ENCODE measurements around the gene KLHDC8A.
A peak's percentile ranks its signal among the peaks of the same experiment; 100 is the strongest.
"Not testable (repeated sequence)": the region's sequence is repeated elsewhere in the genome, so short reads cannot be mapped to it uniquely, and the experiment has no call there.

Gene KLHDC8A, protein sequence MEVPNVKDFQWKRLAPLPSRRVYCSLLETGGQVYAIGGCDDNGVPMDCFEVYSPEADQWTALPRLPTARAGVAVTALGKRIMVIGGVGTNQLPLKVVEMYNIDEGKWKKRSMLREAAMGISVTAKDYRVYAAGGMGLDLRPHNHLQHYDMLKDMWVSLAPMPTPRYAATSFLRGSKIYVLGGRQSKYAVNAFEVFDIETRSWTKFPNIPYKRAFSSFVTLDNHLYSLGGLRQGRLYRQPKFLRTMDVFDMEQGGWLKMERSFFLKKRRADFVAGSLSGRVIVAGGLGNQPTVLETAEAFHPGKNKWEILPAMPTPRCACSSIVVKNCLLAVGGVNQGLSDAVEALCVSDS

GRCh38 chr1:205356440-205357139 lies at the start of gene KLHDC8A:
Gene KLHDC8A (minus strand): TSS chr1:205356922. CDS start chr1:205343604, 13,318 bp downstream.
- no peak for DNase-seq

- not testable (repeated sequence) for DNase-seq
Observed at GRCh38 chr1:205406252-205406651, 49.5 kb upstream of the KLHDC8A start.

GRCh38 chr1:205404484-205404883 lies 47.8 kb upstream of the KLHDC8A start:
- DNase-seq, result not testable (repeated sequence)

DNA sequence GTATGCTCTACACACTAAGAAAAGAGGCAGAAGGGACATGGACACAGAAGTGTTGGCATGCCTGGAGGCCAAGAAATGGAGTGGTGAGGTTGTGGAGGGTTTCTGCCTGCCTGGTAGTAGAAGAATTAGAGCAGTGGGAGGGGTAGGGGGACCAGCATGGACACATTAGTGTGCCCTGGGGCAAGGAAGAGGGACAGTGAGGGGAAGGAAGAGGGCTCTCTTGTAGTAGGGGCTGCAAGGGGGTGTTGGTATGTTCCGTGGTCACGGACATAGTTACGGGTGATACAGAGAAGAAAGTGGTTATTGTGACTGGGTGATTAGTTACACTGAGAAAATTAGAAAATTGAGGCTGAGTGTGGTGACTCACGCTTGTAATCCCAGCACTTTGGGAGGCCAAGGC lies 41.9 kb upstream of the KLHDC8A start:
- no peak for DNase-seq

GRCh38 chr1:205396967-205397616 lies 40.4 kb upstream of the KLHDC8A start:
- peak; percentile 64 to 65 for DNase-seq

- DNase-seq, result no peak
Observed at GRCh38 chr1:205395616-205396015, 38.9 kb upstream of the KLHDC8A start.

DNA sequence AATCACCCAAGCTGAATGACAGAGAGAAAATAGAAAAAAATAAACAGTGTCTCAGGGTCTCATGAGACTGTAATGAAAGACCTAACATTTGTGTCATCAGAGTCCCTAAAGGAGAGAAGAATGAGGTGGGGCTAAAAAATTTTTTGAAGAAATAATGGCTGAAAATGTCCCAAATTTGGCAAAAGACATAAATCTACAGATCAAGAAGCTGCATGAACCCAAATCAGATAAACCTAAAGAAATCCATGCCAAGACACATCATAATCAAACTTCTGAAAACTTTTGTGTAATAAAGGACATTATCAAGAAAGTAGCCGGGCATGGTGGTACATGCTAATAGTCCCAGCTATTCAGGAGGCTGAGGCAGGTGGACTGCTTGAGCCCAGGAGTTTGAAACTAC lies 35.9 kb upstream of the KLHDC8A start:
- DNase-seq, result no peak

- DNase-seq, result no peak
Observed at GRCh38 chr1:205391386-205391785, 34.7 kb upstream of the KLHDC8A start.

DNA sequence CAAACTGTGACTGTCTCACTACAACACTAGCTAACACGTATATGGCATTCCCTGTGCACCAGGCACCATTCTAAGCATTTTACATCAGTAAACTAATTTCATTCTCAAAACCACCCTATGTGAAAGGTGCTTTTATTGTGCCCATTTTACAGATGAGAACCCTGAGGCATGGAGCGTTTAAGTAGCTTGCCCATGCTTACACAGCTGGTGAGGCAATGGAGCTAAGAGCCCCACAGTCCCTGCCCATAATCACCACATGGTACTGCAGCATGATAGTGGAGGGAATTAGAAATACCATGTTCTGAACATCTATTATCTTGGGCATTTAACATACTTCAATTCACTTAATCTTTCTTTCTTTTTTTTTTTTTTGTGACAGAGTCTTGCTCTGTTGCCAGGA lies 31.1 kb upstream of the KLHDC8A start:
- DNase-seq, result no peak

DNA sequence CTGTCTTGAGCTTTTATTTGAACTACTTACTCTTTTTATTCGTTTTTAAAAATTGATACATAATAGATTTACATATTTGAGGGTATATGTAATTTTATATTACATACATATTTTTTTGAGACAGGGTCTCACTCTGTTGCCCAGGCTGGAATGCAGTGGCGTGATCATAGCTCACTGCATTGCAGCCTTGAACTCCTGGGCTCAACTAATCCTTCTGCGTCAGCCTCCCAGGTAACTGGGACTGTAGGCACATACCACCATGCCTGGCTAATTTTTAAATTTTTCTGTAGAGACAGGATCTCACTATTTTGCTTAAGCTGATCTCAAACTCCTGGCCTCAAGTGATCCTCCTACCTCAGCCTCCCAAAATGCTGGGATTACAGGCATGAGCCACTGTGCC lies 26.3 kb upstream of the KLHDC8A start:
- not testable (repeated sequence) for DNase-seq

GRCh38 chr1:205382561-205382960 lies 25.8 kb upstream of the KLHDC8A start:
- DNase-seq, result no peak

DNA sequence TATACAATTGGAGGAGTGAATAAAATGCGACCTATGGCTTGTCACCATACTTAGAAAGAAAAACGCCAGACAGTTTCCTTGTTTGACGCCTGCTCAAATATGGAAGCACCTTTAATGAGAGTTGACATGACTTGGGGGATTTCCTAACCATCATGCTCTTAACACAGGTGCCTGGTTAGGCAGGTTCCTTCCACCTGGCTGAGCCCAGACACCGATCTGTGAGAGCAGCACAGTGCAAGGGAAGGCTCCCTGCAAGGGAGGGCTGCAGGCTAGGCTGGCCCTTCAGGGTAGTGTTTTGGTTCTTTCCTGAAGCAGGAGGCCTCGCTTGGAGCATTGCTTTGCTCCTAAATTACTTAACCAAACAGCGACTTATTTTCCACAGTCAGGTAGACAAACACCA lies 24.6 kb upstream of the KLHDC8A start:
- no peak for DNase-seq

DNA sequence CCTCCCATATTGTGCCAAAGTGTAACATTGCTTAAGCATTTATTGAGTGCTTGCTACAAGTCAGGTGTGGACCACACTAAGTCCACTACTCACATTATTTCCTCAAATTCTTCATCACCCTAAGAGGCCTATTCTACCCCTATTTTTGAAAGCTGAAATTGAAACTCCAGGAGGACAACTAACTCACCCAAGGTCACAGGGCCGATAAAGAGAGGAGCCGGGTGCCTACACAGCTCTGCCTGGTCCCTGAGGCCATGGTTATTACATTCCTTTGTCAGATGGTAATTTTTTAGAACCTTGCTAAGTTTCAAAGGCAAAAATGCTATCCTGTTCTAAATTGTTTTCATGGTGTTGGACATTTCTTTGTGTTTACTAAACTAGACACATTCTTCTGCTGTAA lies 24.2 kb upstream of the KLHDC8A start:
- DNase-seq, result no peak

DNA sequence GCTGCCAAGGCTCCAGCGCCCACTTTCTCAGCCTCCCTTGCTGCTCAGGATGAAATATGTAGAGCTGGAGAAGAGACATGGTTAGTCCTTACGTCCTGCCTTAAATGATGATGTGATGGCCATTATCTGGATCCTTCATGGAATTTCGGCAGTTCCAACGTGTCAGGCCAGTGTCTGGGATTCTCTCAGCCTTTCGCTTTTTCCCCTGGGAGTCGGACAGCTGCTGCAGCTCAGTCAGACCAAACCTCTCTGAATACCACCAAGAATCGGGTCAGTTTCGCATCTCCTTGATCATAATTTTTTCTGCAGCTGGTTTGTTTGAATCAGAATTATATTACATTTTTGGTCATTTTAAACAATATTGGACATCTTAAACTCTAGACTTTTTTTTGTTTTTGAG lies 22.3 kb upstream of the KLHDC8A start:
- DNase-seq, result no peak

GRCh38 chr1:205377355-205377754 lies 20.6 kb upstream of the KLHDC8A start:
- no peak for DNase-seq

DNA sequence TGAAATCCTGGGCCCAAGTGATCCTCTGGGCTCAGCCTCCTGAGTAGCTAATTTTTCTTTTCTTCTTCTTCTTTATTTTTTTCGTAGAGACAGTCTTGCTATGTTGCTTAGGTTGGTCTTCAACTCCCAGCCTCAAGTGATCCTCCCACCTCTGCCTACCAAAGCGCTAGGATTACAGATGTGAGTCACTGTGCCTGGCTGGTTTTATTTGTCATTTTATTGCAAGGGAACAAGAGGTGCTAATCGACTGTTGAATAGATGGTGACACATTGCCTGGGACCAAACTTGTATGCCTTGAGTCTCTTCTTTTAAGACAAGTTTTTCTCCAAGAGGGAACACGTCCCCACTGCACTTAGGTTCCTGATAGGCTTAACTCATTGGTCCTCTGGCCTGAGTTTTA lies 20.0 kb upstream of the KLHDC8A start:
- DNase-seq, result no peak

- DNase-seq, result no peak
Observed at GRCh38 chr1:205375835-205376545, 19.3 kb upstream of the KLHDC8A start.

GRCh38 chr1:205374210-205375078 lies 17.7 kb upstream of the KLHDC8A start:
- no peak for DNase-seq

- DNase-seq, result no peak
Observed at GRCh38 chr1:205373798-205374175, 17.1 kb upstream of the KLHDC8A start.

- DNase-seq, result no peak
Observed at GRCh38 chr1:205373022-205373797, 16.5 kb upstream of the KLHDC8A start.

DNA sequence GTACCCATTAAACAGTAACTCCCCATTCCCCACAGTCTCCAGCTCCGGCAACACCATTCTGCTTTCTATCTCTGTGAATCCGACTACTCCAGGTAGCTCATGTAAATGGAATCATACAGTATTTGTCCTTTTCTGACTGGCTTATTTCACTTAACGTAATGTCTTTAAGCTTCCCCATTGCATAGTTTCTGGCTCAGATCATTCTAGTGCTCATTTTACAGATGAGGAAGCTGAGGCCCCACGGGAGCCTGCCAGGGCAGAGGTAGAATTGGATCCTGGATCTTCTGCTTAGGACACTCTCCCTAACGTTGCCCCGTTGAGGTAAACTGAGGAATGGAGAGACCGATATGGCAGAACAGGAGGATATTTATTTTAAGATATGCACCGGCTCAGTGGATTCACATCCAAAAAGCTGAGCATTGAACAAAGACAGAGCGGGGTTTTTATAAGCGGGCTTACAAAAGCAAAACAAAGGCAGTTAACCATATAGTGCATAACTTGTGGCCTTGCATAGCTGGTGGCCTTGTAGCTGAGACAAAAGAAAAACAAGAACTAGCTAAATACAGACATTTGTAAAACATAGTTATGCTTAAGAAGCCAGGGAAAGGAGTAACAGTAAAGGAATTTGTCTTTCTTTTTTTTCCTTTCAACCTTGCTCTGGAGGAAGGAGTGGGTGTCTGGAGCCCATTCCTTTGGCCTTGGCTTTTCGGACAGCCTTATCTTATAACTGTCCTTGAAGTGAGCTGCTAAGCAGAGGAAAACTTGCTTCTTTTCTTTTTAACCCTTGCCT lies 15.3 kb upstream of the KLHDC8A start:
- DNase-seq, result no peak

Measured in NCI-H1930 (cell line).